HEK293 (cell line): ENCODE data around the gene MCRIP2.

Source experiments
- HOXA7 ChIP-seq: sonication (generic); formaldehyde crosslinking; IDR thresholded peaks from 2 replicates; pipeline ENCODE4 v1.8.1; 2022; ENCODE audit warnings: missing genetic modification reagents, borderline replicate concordance
- KLF8 ChIP-seq: fragments of 450-650 bp; formaldehyde crosslinking; IDR thresholded peaks from 2 replicates; pipeline ENCODE4 v1.5.1; 2016; ENCODE audit warnings: missing biosample characterization, missing genetic modification characterization
- KLF9 ChIP-seq: fragments of 450-650 bp; formaldehyde crosslinking; IDR thresholded peaks from 2 replicates; pipeline ENCODE4 v1.5.1; 2016; ENCODE audit warnings: missing biosample characterization, missing genetic modification characterization, low read depth
- MYNN ChIP-seq: fragments of 450-650 bp; formaldehyde crosslinking; IDR thresholded peaks from 2 replicates; pipeline ENCODE4 v1.5.1; 2016; ENCODE audit warnings: missing biosample characterization, missing genetic modification characterization, borderline replicate concordance
- ZFP37 ChIP-seq: fragments of 450-650 bp; formaldehyde crosslinking; IDR thresholded peaks from 2 replicates; pipeline ENCODE4 v1.5.1; 2016; ENCODE audit warnings: missing biosample characterization, missing genetic modification characterization
- ZNF146 ChIP-seq: fragments of 450-650 bp; formaldehyde crosslinking; IDR thresholded peaks from 2 replicates; pipeline ENCODE4 v1.5.1; 2016; ENCODE audit warnings: missing biosample characterization, missing genetic modification characterization
- ZNF555 ChIP-seq: fragments of 450-650 bp; formaldehyde crosslinking; conservative IDR thresholded peaks from 2 replicates; pipeline ENCODE4 v1.5.1; 2017; ENCODE audit warnings: missing biosample characterization, mild to moderate bottlenecking, missing genetic modification characterization, inconsistent platforms
- ZNF629 ChIP-seq: fragments of 450-650 bp; formaldehyde crosslinking; IDR thresholded peaks from 2 replicates; pipeline ENCODE4 v1.5.1; 2017; ENCODE audit warnings: missing biosample characterization, missing genetic modification characterization
- ZSCAN23 ChIP-seq: fragments of 450-650 bp; formaldehyde crosslinking; IDR thresholded peaks from 2 replicates; pipeline ENCODE4 v1.5.1; 2016; ENCODE audit warnings: missing biosample characterization, missing genetic modification characterization
- TF ChIP-seq, protein P1 (sequence below): fragments of 450-650 bp; IDR thresholded peaks from 2 replicates; pipeline ENCODE4 v1.5.1; 2018; ENCODE audit warnings: missing biosample characterization, missing genetic modification characterization
- TF ChIP-seq, protein P2 (sequence below): fragments of 450-650 bp; formaldehyde crosslinking; IDR thresholded peaks from 2 replicates; pipeline ENCODE4 v1.5.1; 2016; ENCODE audit warnings: missing biosample characterization, missing genetic modification characterization
- TF ChIP-seq, protein P3 (sequence below): fragments of 450-650 bp; formaldehyde crosslinking; IDR thresholded peaks from 2 replicates; pipeline ENCODE4 v1.5.1; 2016; ENCODE audit warnings: missing biosample characterization, missing genetic modification characterization

DNA sequence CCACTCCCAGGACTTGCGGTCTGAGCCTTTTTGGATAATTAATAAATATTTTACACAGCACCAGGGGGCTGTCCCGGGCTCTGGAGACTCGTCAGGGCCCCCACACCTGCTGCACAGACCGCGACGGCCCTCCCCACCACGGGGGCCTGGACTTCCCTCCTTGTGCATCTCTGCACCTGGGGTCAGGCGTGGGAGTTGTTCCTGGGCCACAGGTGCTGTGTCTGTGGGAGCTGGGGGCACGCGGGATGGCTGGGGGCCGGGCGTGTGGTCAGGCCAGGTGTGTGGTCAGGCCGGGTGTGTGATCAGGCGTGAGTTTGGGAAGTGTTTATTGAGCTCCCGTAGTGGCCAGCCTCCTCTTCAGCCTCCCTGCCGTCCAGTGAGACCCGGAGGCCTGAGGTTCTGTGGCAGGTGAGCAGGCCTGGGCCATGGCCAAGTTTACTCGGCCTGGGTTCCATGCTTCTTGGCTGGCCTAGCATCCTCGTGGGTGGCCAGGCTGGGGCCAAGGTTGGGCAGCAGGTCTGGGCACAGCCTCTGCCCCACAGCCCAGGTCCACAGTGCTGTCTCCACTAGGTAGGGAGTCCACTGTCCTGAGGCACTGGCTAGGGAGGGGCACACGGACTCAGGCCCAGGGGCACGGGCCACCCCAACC lies 36.7 kb downstream of the MCRIP2 start:
- no peak for TF ChIP-seq HOXA7 (CRISPR knock-in tag)
- TF ChIP-seq ZFP37 (tag by site-specific recombination), result no peak
- TF ChIP-seq, protein P1, sequence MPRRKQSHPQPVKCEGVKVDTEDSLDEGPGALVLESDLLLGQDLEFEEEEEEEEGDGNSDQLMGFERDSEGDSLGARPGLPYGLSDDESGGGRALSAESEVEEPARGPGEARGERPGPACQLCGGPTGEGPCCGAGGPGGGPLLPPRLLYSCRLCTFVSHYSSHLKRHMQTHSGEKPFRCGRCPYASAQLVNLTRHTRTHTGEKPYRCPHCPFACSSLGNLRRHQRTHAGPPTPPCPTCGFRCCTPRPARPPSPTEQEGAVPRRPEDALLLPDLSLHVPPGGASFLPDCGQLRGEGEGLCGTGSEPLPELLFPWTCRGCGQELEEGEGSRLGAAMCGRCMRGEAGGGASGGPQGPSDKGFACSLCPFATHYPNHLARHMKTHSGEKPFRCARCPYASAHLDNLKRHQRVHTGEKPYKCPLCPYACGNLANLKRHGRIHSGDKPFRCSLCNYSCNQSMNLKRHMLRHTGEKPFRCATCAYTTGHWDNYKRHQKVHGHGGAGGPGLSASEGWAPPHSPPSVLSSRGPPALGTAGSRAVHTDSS (tag by site-specific recombination), result no peak
- TF ChIP-seq ZSCAN23 (tag by site-specific recombination), result no peak
- no peak for TF ChIP-seq KLF9 (tag by site-specific recombination)
- TF ChIP-seq, protein P2, sequence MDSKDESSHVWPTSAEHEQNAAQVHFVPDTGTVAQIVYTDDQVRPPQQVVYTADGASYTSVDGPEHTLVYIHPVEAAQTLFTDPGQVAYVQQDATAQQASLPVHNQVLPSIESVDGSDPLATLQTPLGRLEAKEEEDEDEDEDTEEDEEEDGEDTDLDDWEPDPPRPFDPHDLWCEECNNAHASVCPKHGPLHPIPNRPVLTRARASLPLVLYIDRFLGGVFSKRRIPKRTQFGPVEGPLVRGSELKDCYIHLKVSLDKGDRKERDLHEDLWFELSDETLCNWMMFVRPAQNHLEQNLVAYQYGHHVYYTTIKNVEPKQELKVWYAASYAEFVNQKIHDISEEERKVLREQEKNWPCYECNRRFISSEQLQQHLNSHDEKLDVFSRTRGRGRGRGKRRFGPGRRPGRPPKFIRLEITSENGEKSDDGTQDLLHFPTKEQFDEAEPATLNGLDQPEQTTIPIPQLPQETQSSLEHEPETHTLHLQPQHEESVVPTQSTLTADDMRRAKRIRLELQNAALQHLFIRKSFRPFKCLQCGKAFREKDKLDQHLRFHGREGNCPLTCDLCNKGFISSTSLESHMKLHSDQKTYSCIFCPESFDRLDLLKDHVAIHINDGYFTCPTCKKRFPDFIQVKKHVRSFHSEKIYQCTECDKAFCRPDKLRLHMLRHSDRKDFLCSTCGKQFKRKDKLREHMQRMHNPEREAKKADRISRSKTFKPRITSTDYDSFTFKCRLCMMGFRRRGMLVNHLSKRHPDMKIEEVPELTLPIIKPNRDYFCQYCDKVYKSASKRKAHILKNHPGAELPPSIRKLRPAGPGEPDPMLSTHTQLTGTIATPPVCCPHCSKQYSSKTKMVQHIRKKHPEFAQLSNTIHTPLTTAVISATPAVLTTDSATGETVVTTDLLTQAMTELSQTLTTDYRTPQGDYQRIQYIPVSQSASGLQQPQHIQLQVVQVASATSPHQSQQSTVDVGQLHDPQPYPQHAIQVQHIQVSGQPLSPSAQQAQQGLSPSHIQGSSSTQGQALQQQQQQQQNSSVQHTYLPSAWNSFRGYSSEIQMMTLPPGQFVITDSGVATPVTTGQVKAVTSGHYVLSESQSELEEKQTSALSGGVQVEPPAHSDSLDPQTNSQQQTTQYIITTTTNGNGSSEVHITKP, result no peak
- TF ChIP-seq, protein P3, sequence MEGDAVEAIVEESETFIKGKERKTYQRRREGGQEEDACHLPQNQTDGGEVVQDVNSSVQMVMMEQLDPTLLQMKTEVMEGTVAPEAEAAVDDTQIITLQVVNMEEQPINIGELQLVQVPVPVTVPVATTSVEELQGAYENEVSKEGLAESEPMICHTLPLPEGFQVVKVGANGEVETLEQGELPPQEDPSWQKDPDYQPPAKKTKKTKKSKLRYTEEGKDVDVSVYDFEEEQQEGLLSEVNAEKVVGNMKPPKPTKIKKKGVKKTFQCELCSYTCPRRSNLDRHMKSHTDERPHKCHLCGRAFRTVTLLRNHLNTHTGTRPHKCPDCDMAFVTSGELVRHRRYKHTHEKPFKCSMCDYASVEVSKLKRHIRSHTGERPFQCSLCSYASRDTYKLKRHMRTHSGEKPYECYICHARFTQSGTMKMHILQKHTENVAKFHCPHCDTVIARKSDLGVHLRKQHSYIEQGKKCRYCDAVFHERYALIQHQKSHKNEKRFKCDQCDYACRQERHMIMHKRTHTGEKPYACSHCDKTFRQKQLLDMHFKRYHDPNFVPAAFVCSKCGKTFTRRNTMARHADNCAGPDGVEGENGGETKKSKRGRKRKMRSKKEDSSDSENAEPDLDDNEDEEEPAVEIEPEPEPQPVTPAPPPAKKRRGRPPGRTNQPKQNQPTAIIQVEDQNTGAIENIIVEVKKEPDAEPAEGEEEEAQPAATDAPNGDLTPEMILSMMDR (tag by site-specific recombination), result no peak
- no peak for TF ChIP-seq ZNF555 (tag by site-specific recombination)
- no peak for TF ChIP-seq MYNN
- TF ChIP-seq ZNF146 (tag by site-specific recombination), result no peak
- no peak for TF ChIP-seq ZNF629 (tag by site-specific recombination)
- no peak for TF ChIP-seq KLF8 (tag by site-specific recombination)
